Duodenal mucosa (tissue), 2 donors: Measurements from ENCODE around the gene DENND1B.
"Not testable (repeated sequence)": the region's sequence is repeated elsewhere in the genome, so short reads cannot be mapped to it uniquely, and the experiment has no call there.

Source experiments
- H3K27ac ChIP-seq: one replicate; pipeline ENCODE4 v1.7.0; 2013; ENCODE audit warnings: low read depth, low read length
- H3K27me3 ChIP-seq, 2 donors: one replicate each; pipeline ENCODE4 v1.7.0; 2013; ENCODE audit warnings: low read length in 2 of 2, control low read depth in 1 of 2; ENCODE audit not compliant: insufficient read depth in 2 of 2, control insufficient read depth in 1 of 2
- H3K36me3 ChIP-seq, 2 donors: one replicate each; pipeline ENCODE4 v1.7.0; 2013; ENCODE audit warnings: low read length in 2 of 2, control low read depth in 1 of 2; ENCODE audit not compliant: insufficient read depth in 2 of 2, control insufficient read depth in 1 of 2
- H3K4me1 ChIP-seq, 2 donors: one replicate each; pipeline ENCODE4 v1.7.0; 2013; ENCODE audit warnings: low read length in 2 of 2, control low read depth in 1 of 2; ENCODE audit not compliant: insufficient read depth in 2 of 2, control insufficient read depth in 1 of 2
- H3K4me3 ChIP-seq, 2 donors: one replicate each; pipeline ENCODE4 v1.7.0; 2013; ENCODE audit warnings: low read length in 2 of 2, low read depth in 1 of 2
- H3K9ac ChIP-seq, 2 donors: one replicate each; pipeline ENCODE4 v1.7.0; 2013; ENCODE audit warnings: low read length in 2 of 2, low read depth in 1 of 2
- H3K9me3 ChIP-seq, 2 donors: one replicate each; pipeline ENCODE4 v1.7.0; 2013; ENCODE audit warnings: low read length in 2 of 2, control low read depth in 1 of 2; ENCODE audit not compliant: control insufficient read depth in 1 of 2

The DENND1B gene

GRCh38 chr1:197491505-197491904 lies 283.8 kb downstream of the DENND1B start:
- H3K9ac ChIP-seq, H3K27ac ChIP-seq: not testable (repeated sequence)

GRCh38 chr1:197486946-197487345 lies 288.3 kb downstream of the DENND1B start:
- Histone ChIP-seq H3K9me3 (no peaks in the 10 kb centered on the region), H3K9ac (no peak overlapping the region), H3K4me3 (no peak overlapping the region), H3K36me3 (no peaks in the 10 kb centered on the region), H3K4me1 (no peaks in the 10 kb centered on the region), H3K27me3 (no peaks in the 10 kb centered on the region), H3K27ac (no peak overlapping the region)

More at GRCh38 chr1:197491505-197491904, 283.8 kb downstream of the DENND1B start:
- not testable (repeated sequence) for H3K27me3 ChIP-seq, H3K36me3 ChIP-seq, H3K9me3 ChIP-seq, H3K4me3 ChIP-seq, H3K4me1 ChIP-seq

- Histone ChIP-seq H3K27me3 (no peaks in the 10 kb centered on the region), H3K4me1 (no peaks in the 10 kb centered on the region), H3K9me3 (no peaks in the 10 kb centered on the region), H3K9ac (no peak overlapping the region), H3K27ac (no peak overlapping the region), H3K36me3 (no peaks in the 10 kb centered on the region), H3K4me3 (no peak overlapping the region)
Measured at GRCh38 chr1:197485790-197486189, 289.5 kb downstream of the DENND1B start.

DNA sequence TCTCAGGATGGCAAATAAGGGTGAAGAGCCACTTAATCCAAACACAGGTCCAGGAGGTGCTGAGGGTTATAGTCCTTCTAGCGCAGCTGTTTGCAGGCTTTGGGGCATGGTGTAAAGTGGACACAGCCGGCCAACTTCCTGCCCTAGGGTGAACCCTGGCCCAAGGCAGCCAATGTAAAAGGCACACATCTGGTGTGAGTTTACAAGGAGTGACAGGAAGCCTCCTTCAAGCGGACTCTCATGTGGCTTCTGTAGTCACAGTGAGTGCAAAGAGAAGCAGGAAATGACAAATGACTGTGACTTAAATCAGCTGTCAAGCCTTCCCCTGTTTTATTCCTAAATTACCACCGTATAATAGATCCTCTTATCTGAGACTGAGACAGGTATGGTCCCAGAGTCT lies 294.2 kb downstream of the DENND1B start:
- H3K9ac ChIP-seq: no peak overlapping the region
- H3K4me3 ChIP-seq: no peak overlapping the region
- no peaks in the 10 kb centered on the region for H3K27me3 ChIP-seq
- no peaks in the 10 kb centered on the region for H3K9me3 ChIP-seq
- H3K4me1 ChIP-seq: no peaks in the 10 kb centered on the region
- no peaks in the 10 kb centered on the region for H3K36me3 ChIP-seq
- H3K27ac ChIP-seq: no peak overlapping the region

GRCh38 chr1:197480446-197480845 lies 294.8 kb downstream of the DENND1B start:
- Histone ChIP-seq H3K36me3 (no peaks in the 10 kb centered on the region), H3K9ac (no peak overlapping the region), H3K27ac (no peak overlapping the region), H3K9me3 (no peaks in the 10 kb centered on the region), H3K4me1 (no peaks in the 10 kb centered on the region), H3K4me3 (no peak overlapping the region), H3K27me3 (no peaks in the 10 kb centered on the region)

GRCh38 chr1:197472141-197472540 lies 303.1 kb downstream of the DENND1B start:
- Histone ChIP-seq H3K27ac (no peak overlapping the region), H3K36me3 (no peaks in the 10 kb centered on the region), H3K27me3 (no peaks in the 10 kb centered on the region), H3K4me1 (no peaks in the 10 kb centered on the region), H3K9ac (no peak overlapping the region), H3K9me3 (no peaks in the 10 kb centered on the region), H3K4me3 (no peak overlapping the region)

DNA sequence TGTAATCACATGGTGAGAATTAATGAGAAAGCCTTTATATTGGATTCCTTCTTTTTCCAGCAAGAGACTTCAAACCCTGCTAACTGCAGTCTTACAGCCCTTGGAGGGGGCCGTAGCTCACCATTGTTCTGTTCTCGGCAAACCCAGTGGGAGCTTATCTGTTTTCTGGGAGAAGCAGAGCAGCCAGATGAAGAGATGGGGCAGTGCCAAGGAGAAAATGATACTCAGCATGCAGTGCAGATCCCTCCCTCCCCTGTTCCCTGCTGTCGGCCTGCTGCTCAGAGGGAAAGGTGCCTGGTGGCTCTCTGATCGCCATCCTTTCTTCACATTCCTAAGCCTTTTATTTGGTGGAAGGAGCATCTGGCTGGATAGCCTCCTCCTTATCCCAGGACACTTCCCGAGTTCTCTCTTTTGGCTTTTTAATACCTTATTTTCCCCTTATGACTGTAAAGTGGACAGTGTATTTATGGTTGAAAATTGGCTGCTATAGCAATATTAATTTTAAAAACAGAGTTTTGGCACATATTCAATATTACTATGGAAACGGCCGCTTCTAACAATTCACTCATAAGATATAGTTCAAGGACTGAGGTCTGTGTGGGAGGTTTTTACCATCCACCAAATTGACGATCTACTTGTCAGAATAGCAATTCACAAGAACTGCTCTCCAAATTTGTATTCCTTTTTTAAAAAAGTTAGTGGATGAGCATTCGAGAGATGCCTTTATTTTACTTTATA lies 303.9 kb downstream of the DENND1B start:
- Histone ChIP-seq H3K4me1 (no peaks in the 10 kb centered on the region), H3K36me3 (no peaks in the 10 kb centered on the region), H3K27me3 (no peaks in the 10 kb centered on the region), H3K9ac (no peak overlapping the region), H3K27ac (no peak overlapping the region), H3K9me3 (no peaks in the 10 kb centered on the region), H3K4me3 (no peak overlapping the region)

DNA sequence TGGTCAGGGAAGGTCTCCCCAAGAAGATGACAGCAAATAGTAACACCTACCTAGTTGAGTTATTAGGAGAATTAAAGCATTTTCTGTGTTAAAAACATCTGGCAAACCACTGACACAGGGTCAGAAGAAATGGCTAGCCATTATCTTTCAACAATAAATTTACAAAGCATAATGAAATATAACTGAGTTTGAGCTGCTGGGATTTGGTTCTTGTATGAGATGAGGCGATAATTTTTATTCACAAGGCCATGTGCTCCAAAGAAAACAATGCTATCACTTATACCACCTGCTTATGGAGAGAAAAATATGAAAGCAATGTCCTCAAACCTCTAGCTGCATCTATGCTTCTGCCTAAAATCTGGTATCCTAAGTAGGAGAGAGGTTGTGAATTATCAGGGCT lies 304.9 kb downstream of the DENND1B start:
- H3K9me3 ChIP-seq: no peaks in the 10 kb centered on the region
- no peak overlapping the region for H3K9ac ChIP-seq
- no peak overlapping the region for H3K4me3 ChIP-seq
- no peaks in the 10 kb centered on the region for H3K27me3 ChIP-seq
- no peak overlapping the region for H3K27ac ChIP-seq
- H3K36me3 ChIP-seq: no peaks in the 10 kb centered on the region
- H3K4me1 ChIP-seq: no peaks in the 10 kb centered on the region

GRCh38 chr1:197469620-197470210 lies 305.6 kb downstream of the DENND1B start:
- H3K36me3 ChIP-seq: no peaks in the 10 kb centered on the region
- no peak overlapping the region for H3K4me3 ChIP-seq
- no peak overlapping the region for H3K9ac ChIP-seq
- no peaks in the 10 kb centered on the region for H3K27me3 ChIP-seq
- no peaks in the 10 kb centered on the region for H3K9me3 ChIP-seq
- H3K27ac ChIP-seq: no peak overlapping the region
- H3K4me1 ChIP-seq: no peaks in the 10 kb centered on the region

DNA sequence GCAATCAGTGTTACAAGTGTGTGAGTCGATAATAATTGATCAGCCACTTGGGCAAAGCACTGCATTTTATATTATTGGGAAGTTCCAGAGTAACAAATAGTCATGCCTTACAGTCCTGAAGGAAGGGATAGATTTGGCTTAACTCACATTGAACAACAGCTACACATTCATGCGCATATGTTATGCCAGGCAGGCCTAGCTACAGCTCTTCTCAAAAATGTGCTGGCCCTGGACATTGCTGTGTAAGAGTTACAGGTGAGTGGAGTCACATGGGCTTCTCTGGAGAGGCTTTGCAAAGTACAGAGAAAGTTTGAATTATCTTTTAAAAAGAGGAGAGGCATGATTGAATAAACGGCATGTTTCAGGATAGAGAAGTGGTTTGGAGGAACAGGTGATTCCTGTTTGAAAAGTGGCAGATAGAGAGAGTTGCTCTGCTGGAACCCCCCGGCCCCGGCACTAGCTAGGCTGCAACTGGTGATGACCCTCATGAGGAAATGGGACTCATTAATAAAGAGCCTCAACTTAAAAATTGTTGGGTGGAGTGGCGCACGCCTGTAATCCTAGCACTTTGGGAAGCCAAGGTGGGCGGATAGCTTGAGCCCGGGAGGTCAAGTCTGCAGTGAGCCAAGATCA lies 306.6 kb downstream of the DENND1B start:
- Histone ChIP-seq H3K4me3 (no peak overlapping the region), H3K36me3 (no peaks in the 10 kb centered on the region), H3K27me3 (no peaks in the 10 kb centered on the region), H3K27ac (no peak overlapping the region), H3K9me3 (no peaks in the 10 kb centered on the region), H3K4me1 (no peaks in the 10 kb centered on the region), H3K9ac (no peak overlapping the region)
